Left lobe of liver (tissue), 2 donors: ENCODE measurements around the gene TMEM219. TPM values are rescaled to one million over a fixed set of nuclear protein-coding genes. Genes with fewer than 3 reads are reported as not detected.
"Not testable (repeated sequence)": the region's sequence is repeated elsewhere in the genome, so short reads cannot be mapped to it uniquely, and the experiment has no call there.

ENCODE experiments used
- ATAC-seq: fragments of 200-7000 bp; cut with Tn5 transposase; one replicate; pipeline ENCODE4 v1.9.1; 2020; ENCODE audit warnings: mild to moderate bottlenecking, moderate library complexity
- DNase-seq: peaks from one replicate; pipeline ENCODE4 v3.0.0-alpha.2; 2020; ENCODE audit warnings: low spot score
- total RNA-seq: library from RNA; stranded (reverse); gene quantifications from one replicate; pipeline ENCODE4 v1.2.1, GENCODE V29; 2021
- donor health status: DM: no; HTN: no; CAD: no; lungs with moderate emphysema.
- donor health status: DM: no; HTN: yes; CAD: no.

The TMEM219 gene
- total RNA-seq, 1 donor from 2014 or later, result 71.0 TPM

GRCh38 chr16:30009990-30010843 lies 48.3 kb downstream of the TMEM219 start:
- ATAC-seq, result no peak
- no peak for DNase-seq

GRCh38 chr16:30010844-30011713 lies 49.2 kb downstream of the TMEM219 start, which contains the start of gene DOC2A:
Gene DOC2A (minus strand): TSS chr16:30011027. CDS start chr16:30010222, 805 bp downstream.
- ATAC-seq (no peak), DNase-seq (no peak)

GRCh38 chr16:30011714-30012504 lies 50.0 kb downstream of the TMEM219 start:
- ATAC-seq, result no peak
- DNase-seq, result no peak

- not testable (repeated sequence) for ATAC-seq, DNase-seq
Measured at GRCh38 chr16:30012598-30012997, 50.7 kb downstream of the TMEM219 start.

- not testable (repeated sequence) for DNase-seq, ATAC-seq
Measured at GRCh38 chr16:30015450-30015849, 53.6 kb downstream of the TMEM219 start.

- DNase-seq, result no peak
- ATAC-seq, result no peak
Measured at GRCh38 chr16:30016555-30017276, 54.8 kb downstream of the TMEM219 start.

- no peak for ATAC-seq
- no peak for DNase-seq
Measured at GRCh38 chr16:30017277-30017656, 55.4 kb downstream of the TMEM219 start.

- not testable (repeated sequence) for ATAC-seq, DNase-seq
Measured at GRCh38 chr16:30017937-30018336, 56.1 kb downstream of the TMEM219 start.

- no peak for DNase-seq
- no peak for ATAC-seq
Measured at GRCh38 chr16:30018731-30019158, 56.9 kb downstream of the TMEM219 start.

Other genes starting within 250 kb of the TMEM219 start
- gene C16orf54, start 216.1 kb upstream of the TMEM219 start, total RNA-seq, result 0.53 TPM
- 1.3 TPM for gene ZG16, start 183.8 kb upstream of the TMEM219 start, total RNA-seq
- 27.2 TPM for gene KIF22, start 171.3 kb upstream of the TMEM219 start, total RNA-seq
- gene MAZ, start 155.6 kb upstream of the TMEM219 start, total RNA-seq, result 101 TPM
- 0.33 TPM for gene PRRT2, start 149.9 kb upstream of the TMEM219 start, total RNA-seq
- 11.9 TPM for gene PAGR1, start 145.9 kb upstream of the TMEM219 start, total RNA-seq
- 44.4 TPM for gene MVP, start 141.6 kb upstream of the TMEM219 start, total RNA-seq
- gene CDIPT, start 98.9 kb upstream of the TMEM219 start, total RNA-seq, result 53.1 TPM
- 0.55 TPM for gene SEZ6L2, start 62.5 kb upstream of the TMEM219 start, total RNA-seq
- gene ASPHD1, start 61.6 kb upstream of the TMEM219 start, total RNA-seq, result 0.13 TPM
- 9.8 TPM for gene KCTD13, start 35.9 kb upstream of the TMEM219 start, total RNA-seq
- gene TAOK2, start 11.8 kb downstream of the TMEM219 start, total RNA-seq, result 21.1 TPM
- gene HIRIP3, start 33.5 kb downstream of the TMEM219 start, total RNA-seq, result 9.2 TPM
- gene INO80E, start 34.2 kb downstream of the TMEM219 start, total RNA-seq, result 34.7 TPM
- gene DOC2A, start 48.9 kb downstream of the TMEM219 start, total RNA-seq, result 0.15 TPM
- gene C16orf92, start 61.1 kb downstream of the TMEM219 start, total RNA-seq, result not detected
- 0.13 TPM for gene TLCD3B, start 69.2 kb downstream of the TMEM219 start, total RNA-seq
- gene ALDOA, start 103.7 kb downstream of the TMEM219 start, total RNA-seq, result 176 TPM
- 51.0 TPM for gene PPP4C, start 113.9 kb downstream of the TMEM219 start, total RNA-seq
- gene TBX6, start 129.8 kb downstream of the TMEM219 start, total RNA-seq, result 0.86 TPM
- gene YPEL3, start 134.1 kb downstream of the TMEM219 start, total RNA-seq, result 20.9 TPM
- gene GDPD3, start 151.5 kb downstream of the TMEM219 start, total RNA-seq, result 1.4 TPM
- gene MAPK3, start 161.1 kb downstream of the TMEM219 start, total RNA-seq, result 12.3 TPM
- gene CORO1A, start 221.5 kb downstream of the TMEM219 start, total RNA-seq, result 8.5 TPM
- 21.7 TPM for gene BOLA2B, start 231.6 kb downstream of the TMEM219 start, total RNA-seq
- gene SLX1A, start 231.8 kb downstream of the TMEM219 start, total RNA-seq, result 77.1 TPM
- 22.8 TPM for gene SULT1A3, start 237.2 kb downstream of the TMEM219 start, total RNA-seq